ENCODE data around the gene STXBP4.

STXBP4 gene, protein sequence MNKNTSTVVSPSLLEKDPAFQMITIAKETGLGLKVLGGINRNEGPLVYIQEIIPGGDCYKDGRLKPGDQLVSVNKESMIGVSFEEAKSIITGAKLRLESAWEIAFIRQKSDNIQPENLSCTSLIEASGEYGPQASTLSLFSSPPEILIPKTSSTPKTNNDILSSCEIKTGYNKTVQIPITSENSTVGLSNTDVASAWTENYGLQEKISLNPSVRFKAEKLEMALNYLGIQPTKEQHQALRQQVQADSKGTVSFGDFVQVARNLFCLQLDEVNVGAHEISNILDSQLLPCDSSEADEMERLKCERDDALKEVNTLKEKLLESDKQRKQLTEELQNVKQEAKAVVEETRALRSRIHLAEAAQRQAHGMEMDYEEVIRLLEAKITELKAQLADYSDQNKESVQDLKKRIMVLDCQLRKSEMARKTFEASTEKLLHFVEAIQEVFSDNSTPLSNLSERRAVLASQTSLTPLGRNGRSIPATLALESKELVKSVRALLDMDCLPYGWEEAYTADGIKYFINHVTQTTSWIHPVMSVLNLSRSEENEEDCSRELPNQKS

DNA sequence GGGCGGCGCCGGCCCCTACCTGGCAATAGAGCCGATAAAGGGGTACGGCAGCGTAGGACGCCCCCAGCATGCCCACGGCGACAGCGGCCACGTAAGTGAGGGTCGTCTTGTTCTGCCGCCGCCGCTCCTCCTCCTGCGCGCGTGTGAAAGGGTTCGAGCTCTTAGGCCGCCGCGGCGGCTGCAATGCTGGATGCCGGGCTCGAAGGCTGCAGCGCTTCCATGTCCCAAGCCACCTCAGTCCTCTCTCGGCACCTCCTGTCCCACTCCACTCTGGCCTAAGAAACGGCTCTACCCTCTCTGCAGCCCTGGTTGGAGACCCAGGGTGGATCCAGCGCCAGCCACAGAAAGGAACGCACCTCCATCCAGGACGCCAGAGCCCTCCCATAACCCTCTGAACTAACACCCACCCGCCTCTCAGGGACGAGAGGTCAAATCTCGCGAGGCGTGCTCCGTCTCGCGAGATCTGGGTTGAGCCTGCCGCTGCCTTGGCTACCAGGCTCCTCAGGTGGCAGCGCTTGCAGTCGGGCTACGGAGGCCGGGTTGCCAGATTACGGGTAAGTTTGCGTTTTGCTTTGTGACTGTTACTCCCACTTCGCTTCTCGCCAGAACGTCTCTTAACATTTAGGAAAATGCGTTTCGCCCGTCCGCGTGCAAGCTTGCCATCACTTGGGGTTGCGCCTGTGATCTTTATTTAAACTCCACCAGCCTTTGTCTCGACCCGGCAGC lies at the start of gene STXBP4, which contains the start of gene COX11:
Gene STXBP4 (plus strand): TSS at position 504 of the 726 bp plus-strand sequence. CDS start 17,455 bp downstream, outside the sequence.
Gene COX11 (minus strand): TSS at position 393 of the 726 bp plus-strand sequence. CDS start 8 bp downstream, at position 385.
- Histone ChIP-seq H3K9ac (ENCODE audit: insufficient read length) (peak within 1 kb of the TSS; percentile 98), H3K4me3 (peak within 1 kb of the TSS; percentile 96), H3K27ac (peak within 1 kb of the TSS; percentile 35; the same call in 1 of the 2 replicates), H3K9me3 (ENCODE audit: low read depth, low read length) (no peaks in the 10 kb centered on the region), H3K36me3 (ENCODE audit: insufficient read depth, low read length) (peaks cover 26% of the 10 kb centered on the region)
- TF ChIP-seq POLR2AphosphoS5 (IDR thresholded peaks at IDR 0.05; ENCODE audit: borderline replicate concordance, low read depth, low read length): peak; percentile 97
- peak; percentile 81 for TF ChIP-seq FOXP2 (optimal IDR thresholded peaks at IDR 0.05; ENCODE audit: control extremely low read depth, extremely low read length, insufficient read depth)
- TF ChIP-seq EZH2 (IDR thresholded peaks at IDR 0.05): no peak
- DNase-seq (ENCODE audit: low read depth, low spot score): peak; percentile 75

DNA sequence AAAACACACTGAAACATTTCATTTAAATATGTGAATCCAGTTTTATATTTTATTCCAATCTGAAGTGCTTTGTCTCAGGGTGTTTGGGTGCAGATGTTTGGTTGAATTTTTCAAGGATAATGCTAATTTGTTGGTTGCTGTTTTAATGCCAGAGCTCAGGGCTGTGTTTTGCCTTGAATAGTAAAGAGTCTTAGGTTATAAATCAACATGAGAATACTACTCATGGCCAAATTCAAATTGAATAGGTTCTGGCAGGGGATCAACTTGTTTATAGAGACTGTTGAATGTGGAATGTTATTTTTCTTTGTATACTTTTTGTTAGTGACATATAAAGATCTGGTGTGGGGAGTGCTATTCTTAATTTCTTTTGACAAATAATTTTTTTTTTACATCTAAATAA lies 49.1 kb upstream of the STXBP4 start:
- H3K4me3 ChIP-seq: no peak overlapping the region
- H3K36me3 ChIP-seq (ENCODE audit: insufficient read depth, low read length): peaks cover 67% of the 10 kb centered on the region
- DNase-seq (ENCODE audit: low read depth, low spot score): no peak
- H3K27ac ChIP-seq: no peak overlapping the region
- H3K9me3 ChIP-seq (ENCODE audit: low read depth, low read length): peaks cover 21% of the 10 kb centered on the region; the same call in 1 of the 2 replicates
- H3K9ac ChIP-seq (ENCODE audit: insufficient read length): no peak overlapping the region
- TF ChIP-seq POLR2AphosphoS5 (IDR thresholded peaks at IDR 0.05; ENCODE audit: borderline replicate concordance, low read depth, low read length): no peak
- no peak for TF ChIP-seq FOXP2 (optimal IDR thresholded peaks at IDR 0.05; ENCODE audit: control extremely low read depth, extremely low read length, insufficient read depth)
- no peak for TF ChIP-seq EZH2 (IDR thresholded peaks at IDR 0.05)

DNA sequence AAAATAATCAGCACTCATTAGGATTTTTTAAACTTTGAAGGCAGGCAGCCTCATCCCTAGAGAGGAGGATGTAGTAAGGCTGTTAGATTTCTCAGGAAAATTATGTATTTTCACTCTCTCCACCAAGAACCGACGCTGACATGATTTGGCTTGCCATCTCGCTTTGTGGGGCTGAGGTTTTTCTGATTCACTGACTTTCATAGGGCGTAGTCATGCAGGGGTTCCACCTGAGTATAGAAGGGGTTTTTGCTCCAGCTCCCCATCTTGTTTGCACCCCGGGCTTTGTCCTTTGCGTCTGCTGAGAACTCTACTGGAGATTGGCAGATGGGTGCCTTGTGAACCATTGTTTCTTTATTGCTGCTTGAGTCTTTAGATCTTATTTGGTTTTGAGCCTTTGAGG lies 47.7 kb upstream of the STXBP4 start:
- no peak overlapping the region for H3K4me3 ChIP-seq
- H3K9ac ChIP-seq (ENCODE audit: insufficient read length): no peak overlapping the region
- DNase-seq (ENCODE audit: low read depth, low spot score): no peak
- TF ChIP-seq EZH2 (IDR thresholded peaks at IDR 0.05): no peak
- no peak for TF ChIP-seq FOXP2 (optimal IDR thresholded peaks at IDR 0.05; ENCODE audit: control extremely low read depth, extremely low read length, insufficient read depth)
- TF ChIP-seq POLR2AphosphoS5 (IDR thresholded peaks at IDR 0.05; ENCODE audit: borderline replicate concordance, low read depth, low read length): no peak
- H3K27ac ChIP-seq: no peak overlapping the region
- H3K36me3 ChIP-seq (ENCODE audit: insufficient read depth, low read length): peaks cover 60% of the 10 kb centered on the region
- H3K9me3 ChIP-seq (ENCODE audit: low read depth, low read length): peaks cover 11% of the 10 kb centered on the region; the same call in 1 of the 2 replicates

DNA sequence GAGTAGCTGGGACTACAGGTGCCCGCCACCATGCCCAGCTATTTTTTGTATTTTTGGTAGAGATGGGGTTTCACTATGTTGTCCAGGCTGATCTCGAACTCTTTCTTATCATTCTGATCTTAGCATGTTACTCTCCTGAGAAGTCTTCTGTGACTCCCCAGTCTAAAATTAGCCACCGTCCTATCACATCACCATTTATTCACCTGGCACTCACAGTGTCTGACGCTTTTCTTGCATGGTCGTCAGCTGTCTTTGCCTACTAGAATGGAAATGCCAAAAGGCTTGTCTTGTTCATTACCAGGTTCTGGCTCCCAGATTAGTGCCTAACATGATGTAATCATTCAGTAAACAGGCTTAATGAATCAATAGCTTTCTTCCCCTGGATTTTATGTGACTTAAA lies 44.2 kb upstream of the STXBP4 start:
- Histone ChIP-seq H3K27ac (no peak overlapping the region), H3K9me3 (ENCODE audit: low read depth, low read length) (no peaks in the 10 kb centered on the region), H3K36me3 (ENCODE audit: insufficient read depth, low read length) (peaks cover 55% of the 10 kb centered on the region), H3K9ac (ENCODE audit: insufficient read length) (no peak overlapping the region), H3K4me3 (no peak overlapping the region)
- DNase-seq (ENCODE audit: low read depth, low spot score): no peak
- TF ChIP-seq FOXP2 (optimal IDR thresholded peaks at IDR 0.05; ENCODE audit: control extremely low read depth, extremely low read length, insufficient read depth): no peak
- no peak for TF ChIP-seq EZH2 (IDR thresholded peaks at IDR 0.05)
- no peak for TF ChIP-seq POLR2AphosphoS5 (IDR thresholded peaks at IDR 0.05; ENCODE audit: borderline replicate concordance, low read depth, low read length)

DNA sequence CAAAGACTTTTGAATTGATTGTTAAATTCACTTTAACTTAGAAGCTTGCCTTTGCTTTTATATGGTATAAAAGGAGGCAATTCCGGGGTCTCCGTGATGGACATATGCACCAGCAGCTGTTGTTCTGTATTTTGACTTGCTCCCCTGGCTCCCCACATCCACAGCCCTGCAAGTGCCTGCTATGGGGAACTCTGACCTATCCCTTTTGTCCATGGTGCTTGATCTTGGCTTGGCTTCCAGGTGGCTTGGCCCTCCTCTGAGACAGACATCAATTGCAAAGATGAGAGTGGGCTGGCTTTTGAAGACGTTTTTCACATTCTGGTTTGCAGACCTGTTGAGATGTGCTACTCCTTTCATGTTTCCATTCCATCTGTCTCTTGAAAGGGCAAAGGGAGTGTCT lies 41.0 kb upstream of the STXBP4 start:
- TF ChIP-seq FOXP2 (optimal IDR thresholded peaks at IDR 0.05; ENCODE audit: control extremely low read depth, extremely low read length, insufficient read depth) (no peak), EZH2 (IDR thresholded peaks at IDR 0.05) (no peak), POLR2AphosphoS5 (IDR thresholded peaks at IDR 0.05; ENCODE audit: borderline replicate concordance, low read depth, low read length) (no peak)

DNA sequence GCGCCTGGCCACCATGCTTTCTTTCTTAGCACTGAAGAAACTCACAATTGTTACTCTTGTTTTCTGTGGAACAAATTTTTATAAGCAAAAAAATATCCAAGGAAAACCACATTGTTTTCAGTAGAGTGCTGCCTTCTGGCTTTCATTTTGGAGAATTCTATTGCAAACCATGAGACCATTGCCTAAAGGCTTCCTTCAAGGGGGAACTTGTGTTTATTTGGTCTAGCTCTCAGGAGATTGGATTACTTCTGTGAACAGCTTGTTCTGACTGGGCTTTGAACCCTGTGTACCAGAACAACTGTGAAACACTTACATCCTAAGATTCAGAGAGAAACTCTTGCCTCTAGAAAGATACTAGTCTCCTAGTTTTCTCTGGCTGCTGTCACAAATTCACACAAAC lies 35.9 kb upstream of the STXBP4 start:
- no peak for DNase-seq (ENCODE audit: low read depth, low spot score)
- TF ChIP-seq POLR2AphosphoS5 (IDR thresholded peaks at IDR 0.05; ENCODE audit: borderline replicate concordance, low read depth, low read length) (no peak), FOXP2 (optimal IDR thresholded peaks at IDR 0.05; ENCODE audit: control extremely low read depth, extremely low read length, insufficient read depth) (no peak), EZH2 (IDR thresholded peaks at IDR 0.05) (no peak)
- Histone ChIP-seq H3K4me3 (no peak overlapping the region), H3K9ac (ENCODE audit: insufficient read length) (no peak overlapping the region), H3K27ac (no peak overlapping the region), H3K9me3 (ENCODE audit: low read depth, low read length) (no peaks in the 10 kb centered on the region), H3K36me3 (ENCODE audit: insufficient read depth, low read length) (peaks cover 79% of the 10 kb centered on the region)

More for the DNA sequence above, 41.0 kb upstream of the STXBP4 start:
- Histone ChIP-seq H3K27ac (no peak overlapping the region), H3K36me3 (ENCODE audit: insufficient read depth, low read length) (peaks cover 63% of the 10 kb centered on the region), H3K9me3 (ENCODE audit: low read depth, low read length) (no peaks in the 10 kb centered on the region), H3K4me3 (no peak overlapping the region), H3K9ac (ENCODE audit: insufficient read length) (no peak overlapping the region)
- DNase-seq (ENCODE audit: low read depth, low spot score): no peak

DNA sequence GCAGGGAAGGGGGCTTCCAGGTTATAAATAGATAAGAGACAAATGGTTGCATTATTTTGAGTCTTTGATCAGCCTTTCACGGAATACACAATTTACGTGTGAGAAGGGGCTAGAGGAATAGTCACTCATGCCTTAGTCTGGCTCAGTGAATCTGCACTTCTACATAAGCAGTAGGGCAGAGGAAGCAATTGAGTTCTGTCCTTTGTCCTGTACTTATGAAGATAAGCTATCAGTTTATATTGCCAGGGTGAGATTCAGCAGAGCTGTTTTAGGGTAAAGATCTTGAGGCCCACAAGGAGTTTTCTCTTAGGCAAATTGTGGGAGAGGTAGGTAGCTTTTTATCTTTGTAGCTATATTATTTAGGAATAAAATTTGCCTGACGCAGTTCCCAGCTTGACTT lies 34.6 kb upstream of the STXBP4 start:
- TF ChIP-seq EZH2 (IDR thresholded peaks at IDR 0.05): no peak
- TF ChIP-seq POLR2AphosphoS5 (IDR thresholded peaks at IDR 0.05; ENCODE audit: borderline replicate concordance, low read depth, low read length): no peak
- no peak for TF ChIP-seq FOXP2 (optimal IDR thresholded peaks at IDR 0.05; ENCODE audit: control extremely low read depth, extremely low read length, insufficient read depth)
- DNase-seq (ENCODE audit: low read depth, low spot score): no peak
- Histone ChIP-seq H3K27ac (no peak overlapping the region), H3K9ac (ENCODE audit: insufficient read length) (no peak overlapping the region), H3K4me3 (no peak overlapping the region), H3K36me3 (ENCODE audit: insufficient read depth, low read length) (peaks cover 77% of the 10 kb centered on the region), H3K9me3 (ENCODE audit: low read depth, low read length) (no peaks in the 10 kb centered on the region)

DNA sequence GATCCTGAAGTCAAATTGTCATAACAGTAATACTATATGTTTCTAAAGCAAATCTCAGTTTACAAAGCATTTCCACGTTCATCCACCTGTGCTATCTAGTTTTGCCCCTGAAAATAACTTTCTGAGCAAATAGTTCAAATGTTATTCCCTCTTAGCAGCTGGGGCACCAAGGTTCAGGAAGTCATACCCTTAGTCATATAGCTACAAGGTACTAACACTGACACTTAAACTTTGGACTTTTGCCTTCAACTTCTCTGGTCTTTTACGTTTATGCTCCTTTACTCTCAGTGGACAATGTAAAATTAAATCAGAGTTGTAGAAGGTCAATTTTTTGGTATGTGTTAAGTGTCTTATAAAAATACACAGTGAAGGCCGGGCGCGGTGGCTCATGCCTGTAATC lies 33.1 kb upstream of the STXBP4 start:
- no peak for DNase-seq (ENCODE audit: low read depth, low spot score)
- TF ChIP-seq FOXP2 (optimal IDR thresholded peaks at IDR 0.05; ENCODE audit: control extremely low read depth, extremely low read length, insufficient read depth): no peak
- no peak for TF ChIP-seq EZH2 (IDR thresholded peaks at IDR 0.05)
- H3K9me3 ChIP-seq (ENCODE audit: low read depth, low read length): no peaks in the 10 kb centered on the region
- H3K9ac ChIP-seq (ENCODE audit: insufficient read length): no peak overlapping the region
- H3K27ac ChIP-seq: no peak overlapping the region
- H3K36me3 ChIP-seq (ENCODE audit: insufficient read depth, low read length): peaks cover 72% of the 10 kb centered on the region
- no peak overlapping the region for H3K4me3 ChIP-seq
